Activated naive CD4-positive, alpha-beta T cell treated with anti-CD3 and anti-CD28 coated beads, Interleukin-2, amount 50 U/mL, for 72 hours (primary cell): ENCODE results near the gene TBC1D22A. TPM values are rescaled to one million over a fixed set of nuclear protein-coding genes. Genes with fewer than 3 reads are reported as not detected.

ENCODE experiments used
- ATAC-seq, 2 donors: fragments of 150-1000 bp; cut with Tn5 transposase; 2 replicates each; pipeline ENCODE4 v1.10.0; 2021; ENCODE audit warnings: mild to moderate bottlenecking in 2 of 2, moderate library complexity in 2 of 2
- DNase-seq, 2 donors: peaks; one replicate each; pipeline ENCODE4 v3.0.0; 2021 to 2022; ENCODE audit warnings: low spot score in 2 of 2
- H3K27ac Mint-ChIP-seq, 2 donors: one replicate each; pipeline ENCODE4 v1.8.0; 2022; ENCODE audit warnings: mild to moderate bottlenecking in 2 of 2, mixed read lengths in 2 of 2
- H3K36me3 Mint-ChIP-seq, 2 donors: one replicate each; pipeline ENCODE4 v1.8.0; 2022; ENCODE audit warnings: mixed read lengths in 2 of 2
- H3K9me3 Mint-ChIP-seq, 2 donors: one replicate each; pipeline ENCODE4 v1.8.0; 2022; ENCODE audit warnings: mixed read lengths in 2 of 2
- total RNA-seq, 2 donors: library from RNA; stranded (reverse); gene quantifications; one replicate each; pipeline ENCODE4 v1.2.3, GENCODE V29; 2022

Gene TBC1D22A
- total RNA-seq, 2 donors from 2014 or later = 17.8 to 50.8 TPM

DNA sequence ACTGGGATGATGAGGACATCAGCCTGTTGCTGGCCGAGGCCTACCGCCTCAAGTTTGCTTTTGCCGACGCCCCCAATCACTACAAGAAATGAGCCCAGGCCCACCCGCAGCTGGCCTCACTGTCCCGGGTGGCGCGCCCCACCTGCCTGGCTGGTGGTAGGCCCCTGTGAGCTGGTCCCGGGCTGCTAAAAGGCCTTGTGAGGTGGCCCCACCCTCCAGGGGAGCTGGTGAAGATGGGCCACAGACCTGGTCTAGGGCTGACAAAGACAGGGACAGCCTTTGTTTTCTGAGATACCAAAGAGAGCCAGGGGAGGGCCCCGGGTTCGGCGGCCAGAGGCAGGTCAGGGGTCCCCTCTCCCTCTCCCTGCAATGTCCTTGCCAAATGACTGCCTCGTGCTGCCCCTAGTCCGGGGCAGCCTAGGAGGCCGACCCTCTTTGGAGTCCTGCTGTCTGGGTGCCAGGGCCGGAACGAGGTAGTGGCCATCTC, 411.1 kb downstream of the TBC1D22A start:
- Mint-ChIP-seq H3K27ac (no peak overlapping the region), H3K9me3 (no peaks in the 10 kb centered on the region)
- no peak for ATAC-seq

DNA sequence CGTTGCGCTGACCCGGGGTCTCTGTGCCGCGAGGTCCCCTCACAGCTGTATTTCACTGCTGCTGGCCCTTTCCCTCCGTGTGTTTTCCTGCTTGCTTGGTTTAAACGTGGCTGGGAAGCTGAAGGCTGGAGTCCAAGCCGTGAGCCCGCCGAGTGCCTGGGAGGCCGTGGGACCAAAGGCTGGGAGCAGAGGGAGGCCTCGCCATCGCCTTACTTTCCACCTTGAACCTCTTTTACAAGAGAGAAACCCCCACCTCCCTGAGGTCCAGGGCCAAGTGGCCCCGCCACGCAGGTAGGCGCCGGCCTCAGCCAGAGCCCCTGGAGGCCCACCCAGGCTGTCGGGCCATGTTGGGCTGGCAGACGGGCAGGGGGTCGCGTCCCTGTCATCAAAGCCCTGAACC, 411.6 kb downstream of the TBC1D22A start:
- ATAC-seq = no peak
- DNase-seq = peak in 1 of 2 donors; percentile 11
- Mint-ChIP-seq H3K9me3 (no peaks in the 10 kb centered on the region), H3K27ac (no peak overlapping the region), H3K36me3 (peaks cover 36 to 38% of the 10 kb centered on the region in 2 donors)

More for the DNA sequence above, 411.1 kb downstream of the TBC1D22A start:
- H3K36me3 Mint-ChIP-seq = peaks cover 31 to 32% of the 10 kb centered on the region in 2 donors
- peak in 1 of 2 donors; percentile 40 for DNase-seq

DNA sequence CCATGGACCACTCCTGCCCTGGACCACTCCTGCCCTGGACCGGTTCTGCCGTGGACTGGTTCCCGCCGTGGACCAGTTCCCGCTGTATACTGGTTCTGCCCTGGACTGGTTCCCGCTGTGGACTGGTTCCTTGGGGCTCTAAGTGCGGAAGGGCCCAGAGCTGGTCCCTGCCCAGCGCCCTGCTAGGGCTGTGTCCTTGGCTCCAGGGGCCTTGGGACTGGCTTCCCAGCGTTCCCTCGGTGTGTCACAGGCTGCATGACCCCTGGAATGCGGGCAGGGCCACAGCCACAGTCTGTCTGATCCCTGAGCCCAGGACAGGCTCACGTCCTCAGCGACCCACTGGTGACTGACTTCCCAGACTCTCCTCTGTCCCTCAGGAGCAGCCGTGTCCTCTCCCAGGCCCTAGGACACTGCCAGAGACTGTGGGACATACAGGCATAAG, 412.2 kb downstream of the TBC1D22A start:
- H3K27ac Mint-ChIP-seq = no peak overlapping the region

GRCh38 chr22:47175151-47176025, 412.9 kb downstream of the TBC1D22A start:
- Mint-ChIP-seq H3K27ac (no peak overlapping the region), H3K9me3 (peaks cover 4 to 6% of the 10 kb centered on the region in 2 donors), H3K36me3 (peaks cover 32 to 35% of the 10 kb centered on the region in 2 donors)
- peak in 1 of 2 donors; percentile 51 for DNase-seq
- ATAC-seq = no peak

More for the DNA sequence above, 412.2 kb downstream of the TBC1D22A start:
- DNase-seq = peak in 1 of 2 donors; percentile 38
- ATAC-seq = no peak
- peaks cover under 1 to 1% of the 10 kb centered on the region in 2 donors for H3K9me3 Mint-ChIP-seq
- H3K36me3 Mint-ChIP-seq = peaks cover 36 to 37% of the 10 kb centered on the region in 2 donors

DNA sequence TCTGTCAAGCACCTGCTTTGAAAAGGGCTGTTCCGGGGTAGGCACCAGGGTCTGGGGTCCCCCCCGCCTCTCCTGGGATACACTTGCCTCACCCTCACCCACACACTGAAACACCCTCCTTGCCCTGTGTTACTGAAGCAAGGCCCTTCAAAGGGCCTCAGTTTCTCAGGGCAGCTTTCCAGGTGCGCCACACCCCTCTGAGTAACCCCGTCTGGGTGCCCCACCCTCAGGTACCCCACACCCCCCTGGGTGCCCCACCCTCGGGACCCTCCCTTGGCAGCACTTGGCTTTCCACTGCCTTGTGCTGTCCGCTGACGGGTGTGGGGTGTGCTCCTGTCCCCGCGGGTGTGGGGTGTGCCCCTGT, 413.6 kb downstream of the TBC1D22A start:
- H3K27ac Mint-ChIP-seq = no peak overlapping the region
- H3K9me3 Mint-ChIP-seq = peaks cover 4 to 6% of the 10 kb centered on the region in 2 donors
- H3K36me3 Mint-ChIP-seq = peaks cover 31 to 35% of the 10 kb centered on the region in 2 donors
- ATAC-seq (no peak), DNase-seq (no peak)

DNA sequence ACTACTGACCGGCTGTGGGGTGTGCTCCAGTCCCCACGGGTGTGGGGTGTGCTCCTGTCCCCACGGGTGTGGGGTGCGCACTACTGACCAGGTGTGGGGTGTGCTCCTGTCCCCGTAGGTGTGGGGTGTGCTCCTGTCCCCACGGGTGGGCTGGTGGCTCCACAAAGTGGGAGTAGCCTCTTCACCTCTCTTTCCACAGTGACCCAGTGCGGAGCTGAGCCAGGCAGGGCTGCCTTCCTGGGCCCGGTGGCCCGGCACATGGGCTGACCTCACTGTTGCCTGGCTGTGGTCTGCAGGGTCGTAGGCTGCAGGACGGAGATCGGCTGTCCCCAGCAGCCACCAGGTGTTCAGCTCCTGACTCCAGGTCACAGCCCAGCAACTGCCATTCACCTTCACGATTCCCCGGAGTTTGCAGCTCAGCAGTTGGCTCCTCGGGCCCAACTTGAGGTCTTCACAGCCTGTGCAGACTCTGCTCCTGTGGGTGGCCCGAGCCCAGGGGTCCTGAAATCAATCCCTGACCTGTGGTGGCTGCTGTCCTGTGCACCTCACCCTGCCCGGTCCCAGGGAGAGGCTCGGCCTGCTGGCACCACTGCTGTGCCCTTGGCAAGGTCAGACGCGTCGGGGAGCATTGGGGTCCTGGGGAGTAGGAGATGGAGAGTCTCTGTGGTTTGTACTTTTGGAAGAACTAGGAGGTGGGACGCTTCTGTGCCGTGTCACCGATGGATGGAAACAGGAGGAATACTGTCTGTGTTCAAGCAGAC, 414.3 kb downstream of the TBC1D22A start:
- H3K27ac Mint-ChIP-seq = no peak overlapping the region
- H3K36me3 Mint-ChIP-seq = peaks cover 31 to 35% of the 10 kb centered on the region in 2 donors
- DNase-seq (peak in 1 of 2 donors; percentile 42), ATAC-seq (no peak)
- peaks cover 4 to 6% of the 10 kb centered on the region in 2 donors for H3K9me3 Mint-ChIP-seq

- Mint-ChIP-seq H3K27ac (no peak overlapping the region), H3K9me3 (peaks cover 4 to 6% of the 10 kb centered on the region in 2 donors), H3K36me3 (peaks cover 31 to 35% of the 10 kb centered on the region in 2 donors)
- ATAC-seq (no peak), DNase-seq (peak in 1 of 2 donors; percentile 30)
Observed at GRCh38 chr22:47177334-47177815, 414.9 kb downstream of the TBC1D22A start.

GRCh38 chr22:47178339-47178738, 415.9 kb downstream of the TBC1D22A start:
- Mint-ChIP-seq H3K9me3 (peaks cover 9 to 11% of the 10 kb centered on the region in 2 donors), H3K27ac (no peak overlapping the region), H3K36me3 (peaks cover 31 to 42% of the 10 kb centered on the region in 2 donors)
- ATAC-seq = no peak
- DNase-seq = no peak

DNA sequence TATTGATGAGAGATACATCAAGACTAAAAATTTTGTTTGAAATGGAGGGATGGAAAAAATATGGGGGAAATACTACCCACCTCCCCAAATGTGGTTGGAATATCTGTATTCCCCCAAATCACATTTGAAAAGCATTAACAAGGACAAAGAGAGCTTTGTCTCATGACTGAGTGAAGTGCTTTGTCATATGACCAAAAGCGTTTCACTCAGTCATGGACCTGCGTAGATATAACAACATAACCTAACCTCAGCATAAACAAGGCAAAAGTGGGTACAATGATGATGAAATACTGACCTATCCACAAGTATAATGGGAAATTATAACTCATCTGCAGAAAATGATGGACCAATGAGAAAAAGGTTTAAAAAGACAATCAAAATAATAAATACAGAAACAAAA, 418.3 kb downstream of the TBC1D22A start:
- ATAC-seq (no peak), DNase-seq (no peak)
- peaks cover 20 to 37% of the 10 kb centered on the region in 2 donors for H3K36me3 Mint-ChIP-seq
- H3K9me3 Mint-ChIP-seq = peaks cover 22 to 30% of the 10 kb centered on the region in 2 donors
- H3K27ac Mint-ChIP-seq = no peak overlapping the region

GRCh38 chr22:47187176-47187957, 424.9 kb downstream of the TBC1D22A start:
- DNase-seq = no peak
- no peak overlapping the region for H3K27ac Mint-ChIP-seq
- no peak for ATAC-seq
- peaks cover 0 to 10% of the 10 kb centered on the region in 2 donors for H3K36me3 Mint-ChIP-seq
- H3K9me3 Mint-ChIP-seq = peaks cover 18 to 33% of the 10 kb centered on the region in 2 donors

- H3K36me3 Mint-ChIP-seq = peaks cover 0 to 1% of the 10 kb centered on the region in 2 donors
- H3K9me3 Mint-ChIP-seq = peaks cover 12 to 27% of the 10 kb centered on the region in 2 donors
- DNase-seq (peak in 1 of 2 donors; percentile 18), ATAC-seq (no peak)
- no peak overlapping the region for H3K27ac Mint-ChIP-seq
Observed at GRCh38 chr22:47188261-47189055, 426.0 kb downstream of the TBC1D22A start.

DNA sequence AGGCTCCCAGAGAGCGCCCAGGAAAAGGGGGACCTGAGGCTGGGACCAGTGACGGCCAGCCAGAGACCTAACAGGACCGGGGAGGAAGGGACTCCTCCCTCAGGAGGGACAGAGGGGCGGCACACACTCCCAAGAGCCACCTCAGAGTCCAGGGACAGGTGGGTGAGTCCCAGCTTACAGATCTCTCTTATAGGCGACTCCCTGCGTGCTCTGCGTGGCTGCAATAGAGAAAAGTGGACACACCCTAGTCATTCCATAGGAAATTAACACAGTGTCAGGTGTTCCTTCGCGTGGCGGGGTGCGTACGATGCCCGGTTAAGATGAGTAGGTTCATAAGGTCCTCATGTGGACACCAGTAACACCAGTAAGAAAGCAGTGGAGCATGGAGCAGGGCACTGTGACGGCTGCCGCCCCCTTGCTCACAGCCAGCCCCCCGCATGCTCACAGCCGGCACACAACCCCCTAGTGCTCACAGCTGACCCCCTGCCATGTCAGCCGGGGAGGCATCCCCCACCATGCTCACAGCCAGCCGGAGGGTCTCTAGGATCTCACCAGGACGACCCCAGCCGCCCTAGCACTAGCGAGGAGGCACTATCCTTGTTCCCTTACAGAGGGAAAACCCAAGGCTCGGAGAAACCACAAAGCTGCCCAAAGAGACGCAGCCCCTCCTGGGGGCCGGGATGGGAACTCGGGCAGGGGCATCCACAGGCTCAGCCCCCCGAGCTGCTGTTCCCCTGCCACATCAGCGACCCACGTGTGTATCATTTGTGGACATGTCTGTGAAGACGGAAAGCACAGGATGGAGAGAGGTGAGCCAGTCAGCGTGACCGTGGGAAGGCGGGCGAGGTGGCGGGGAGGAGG, 426.8 kb downstream of the TBC1D22A start:
- peak overlapping the region in 1 of 2 donors; percentile 44 for H3K27ac Mint-ChIP-seq
- no peaks in the 10 kb centered on the region for H3K36me3 Mint-ChIP-seq
- H3K9me3 Mint-ChIP-seq = peaks cover 9 to 22% of the 10 kb centered on the region in 2 donors
- peak in 1 of 2 donors; percentile 28 for DNase-seq
- ATAC-seq = no peak

DNA sequence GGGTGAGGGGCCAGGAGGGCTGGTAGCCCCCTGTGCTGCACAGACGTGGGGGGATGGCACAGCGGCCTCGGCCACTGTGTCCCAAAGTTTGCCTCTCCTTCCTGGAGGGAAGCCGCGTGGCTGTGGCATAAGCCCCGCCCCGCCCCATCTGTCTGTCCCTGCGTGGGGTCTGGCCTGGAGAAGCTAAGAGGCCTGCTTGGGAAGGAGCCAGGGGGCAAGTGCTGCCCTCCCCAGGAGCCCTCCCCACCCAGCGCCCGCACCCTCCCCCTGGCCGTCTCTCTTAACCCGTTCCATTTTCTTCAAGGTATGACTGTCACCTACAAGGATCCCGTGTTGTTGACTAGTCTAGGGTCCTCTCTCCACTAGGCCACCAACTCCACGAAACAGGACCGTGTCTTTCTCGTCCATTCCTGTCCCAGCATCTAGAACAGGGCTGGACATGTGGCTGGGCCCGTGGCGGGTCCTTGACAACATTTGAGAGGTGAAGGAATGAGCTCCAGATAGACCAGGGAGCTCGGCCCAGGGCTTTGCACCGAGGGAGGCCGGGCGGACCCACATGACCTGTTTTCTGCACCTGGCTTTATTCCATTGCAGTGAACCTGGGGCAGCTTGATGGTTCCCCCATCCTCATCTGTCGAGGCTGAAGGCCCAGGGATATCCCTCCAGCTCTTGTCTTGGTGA, 428.0 kb downstream of the TBC1D22A start:
- ATAC-seq (no peak), DNase-seq (peak in 1 of 2 donors; percentile 44)
- Mint-ChIP-seq H3K9me3 (peaks cover 6 to 11% of the 10 kb centered on the region in 2 donors), H3K27ac (no peak overlapping the region), H3K36me3 (no peaks in the 10 kb centered on the region)
